Activated CD8-positive, alpha-beta memory T cell treated with anti-CD3 and anti-CD28 coated beads for 36 hours (primary cell): ENCODE data around the gene FHL1. TPM values are rescaled to one million over a fixed set of nuclear protein-coding genes. Genes with fewer than 3 reads are reported as not detected.

Experiments used
- CTCF ChIA-PET: fragments of 350-600 bp; sonication (Branson Sonifier 250); formaldehyde crosslinking; loops from one replicate; lab custom pipeline; 2021; ENCODE audit warnings: antibody characterized with exemption; lab: Charles Lee
- POLR2A ChIA-PET: fragments of 350-600 bp; sonication (Branson Sonifier 250); formaldehyde crosslinking; loops from one replicate; lab custom pipeline; 2021; ENCODE audit warnings: antibody characterized with exemption; lab: Charles Lee
- total RNA-seq, 2 experiments: library from RNA; stranded (reverse); gene quantifications; one replicate each; pipeline ENCODE4 v1.2.3, GENCODE V29; 2021

FHL1 gene
- total RNA-seq, 2 experiments from 2014 or later, result 17.8 to 18.2 TPM

- POLR2A ChIA-PET, result no interaction called here
- CTCF ChIA-PET, result no interaction called here
Observed at GRCh38 chrX:136202889-136203288, 55.6 kb downstream of the FHL1 start.

DNA sequence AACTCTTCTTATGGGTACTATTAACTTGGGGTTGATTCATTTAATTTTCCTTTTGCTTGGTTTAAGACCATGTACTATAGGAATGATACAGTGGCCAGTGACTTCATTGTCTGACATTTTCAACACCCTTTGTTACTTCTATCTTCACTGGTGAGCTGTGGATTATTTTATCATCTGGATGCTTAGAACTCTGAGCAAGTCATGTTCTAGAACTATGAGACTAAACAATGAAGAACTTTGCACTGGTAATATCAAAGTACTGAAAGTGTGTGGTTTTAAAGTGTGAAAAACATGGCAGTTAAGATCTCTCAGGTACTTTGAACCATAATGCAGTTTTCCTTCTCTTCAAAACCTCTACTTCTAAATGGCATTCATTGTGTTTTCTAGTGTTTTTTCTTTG lies 56.1 kb downstream of the FHL1 start:
- CTCF ChIA-PET, result interaction anchor here (0.6 kb wide), 1 partner anchor 1301 kb away, joined by 4 read pairs; no protein-coding TSS in a partner anchor
- POLR2A ChIA-PET, result no interaction called here

DNA sequence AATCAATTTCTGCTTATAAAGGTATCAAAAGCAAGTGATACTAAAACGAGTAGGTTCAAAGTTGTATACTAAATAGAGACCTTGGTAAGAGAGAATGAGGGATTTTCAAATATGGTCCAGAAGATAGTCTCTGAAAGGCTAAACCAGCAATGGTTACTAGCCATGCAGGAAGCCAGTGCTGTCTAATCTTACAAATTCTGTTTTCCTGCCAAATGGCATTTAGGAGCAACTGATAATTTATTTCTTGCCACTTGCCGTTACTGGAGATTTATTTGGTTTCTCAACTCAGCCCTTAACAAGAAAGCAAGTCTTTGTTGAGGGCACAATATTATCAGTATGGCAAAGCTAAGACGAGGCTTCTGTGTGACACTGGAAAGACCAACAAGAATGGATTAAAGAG lies 56.6 kb downstream of the FHL1 start:
- POLR2A ChIA-PET, result no interaction called here
- CTCF ChIA-PET, result no interaction called here

DNA sequence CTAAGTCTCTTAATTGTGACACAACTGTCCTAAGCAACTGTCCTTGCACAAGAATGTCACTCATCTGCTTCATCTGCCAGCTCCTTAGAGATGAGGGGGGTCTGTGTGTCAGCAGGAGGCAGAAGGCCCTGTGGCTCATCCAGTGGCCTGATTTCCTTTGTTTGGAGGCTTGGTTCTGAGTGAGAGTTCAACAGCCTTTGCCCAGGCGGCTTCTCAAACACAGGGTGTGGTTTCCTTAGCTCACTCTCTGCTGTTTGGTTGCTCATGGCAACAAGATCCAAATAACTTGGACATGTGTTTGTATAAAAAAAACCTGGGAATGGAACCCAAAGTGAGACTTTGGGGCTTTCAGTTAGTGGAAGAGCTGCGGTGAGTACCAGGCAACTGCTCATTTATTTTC lies 57.2 kb downstream of the FHL1 start:
- POLR2A ChIA-PET, result no interaction called here

DNA sequence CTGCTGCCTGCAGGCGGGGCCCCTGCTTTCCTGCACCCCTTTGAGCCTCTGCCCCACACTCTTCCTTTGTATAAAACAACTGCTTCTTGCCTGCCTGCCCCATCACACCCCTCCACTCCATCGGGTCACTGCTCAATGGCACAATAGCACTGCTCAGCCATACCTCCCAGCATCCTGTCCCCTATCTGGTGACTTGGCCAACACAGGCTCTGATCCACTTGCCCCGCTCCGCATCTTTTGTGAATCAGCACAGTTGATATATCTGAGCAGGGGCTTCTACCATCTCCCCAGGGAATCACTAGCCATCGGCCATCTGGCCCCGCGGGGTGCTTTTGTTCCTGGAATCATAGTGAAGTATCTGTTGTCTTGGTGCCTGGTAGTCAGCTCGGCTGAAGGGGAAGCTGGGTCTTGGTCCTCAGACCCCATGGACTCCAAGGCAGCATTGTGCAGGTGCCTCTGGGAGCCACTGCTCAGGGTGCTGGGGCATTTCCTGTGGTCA lies 58.6 kb downstream of the FHL1 start:
- ChIA-PET POLR2A (no interaction called here), CTCF (interaction anchor here (1.2 kb wide), 1 partner anchor 16 kb away, joined by 4 read pairs; no protein-coding TSS in a partner anchor)

More for the DNA sequence above, 57.2 kb downstream of the FHL1 start:
- CTCF ChIA-PET, result no interaction called here

DNA sequence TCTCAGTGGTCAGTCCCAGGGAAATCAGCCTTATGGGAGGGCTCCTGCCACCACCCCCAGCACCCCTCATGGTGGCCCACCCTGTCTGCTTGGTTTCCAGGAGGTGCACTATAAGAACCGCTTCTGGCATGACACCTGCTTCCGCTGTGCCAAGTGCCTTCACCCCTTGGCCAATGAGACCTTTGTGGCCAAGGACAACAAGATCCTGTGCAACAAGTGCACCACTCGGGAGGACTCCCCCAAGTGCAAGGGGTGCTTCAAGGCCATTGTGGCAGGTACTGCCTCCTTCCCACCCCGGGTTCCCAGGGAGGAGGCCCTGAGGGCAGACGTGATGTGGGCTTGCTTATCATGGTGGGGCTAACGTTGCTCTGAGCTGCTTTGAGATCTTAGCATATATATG lies 59.6 kb downstream of the FHL1 start:
- ChIA-PET CTCF (interaction anchor here (1.2 kb wide), 1 partner anchor 15 kb away, joined by 4 read pairs; no protein-coding TSS in a partner anchor), POLR2A (no interaction called here)

DNA sequence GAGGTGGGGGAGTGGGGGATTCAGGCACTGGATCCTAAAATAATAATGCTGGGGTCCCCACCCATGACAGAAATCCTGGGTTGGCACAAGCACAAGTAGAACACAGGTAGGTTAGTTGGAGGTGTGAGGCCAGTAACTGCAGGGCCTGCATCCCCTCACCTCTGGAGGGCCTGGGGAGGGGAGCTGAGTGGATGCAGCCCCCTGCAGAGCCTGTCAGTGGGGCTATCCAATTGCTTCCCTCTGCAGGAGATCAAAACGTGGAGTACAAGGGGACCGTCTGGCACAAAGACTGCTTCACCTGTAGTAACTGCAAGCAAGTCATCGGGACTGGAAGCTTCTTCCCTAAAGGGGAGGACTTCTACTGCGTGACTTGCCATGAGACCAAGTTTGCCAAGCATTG lies 60.2 kb downstream of the FHL1 start:
- POLR2A ChIA-PET, result no interaction called here

GRCh38 chrX:136209016-136209738 lies 61.8 kb downstream of the FHL1 start:
- ChIA-PET POLR2A (no interaction called here), CTCF (interaction anchor here (1.3 kb wide), 1 partner anchor 181 kb away, joined by 3 read pairs; no protein-coding TSS in a partner anchor)

More for the DNA sequence above, 60.2 kb downstream of the FHL1 start:
- CTCF ChIA-PET, result no interaction called here

- ChIA-PET POLR2A (no interaction called here), CTCF (no interaction called here)
Observed at GRCh38 chrX:136209751-136210150, 62.4 kb downstream of the FHL1 start.

- ChIA-PET CTCF (no interaction called here), POLR2A (no interaction called here)
Observed at GRCh38 chrX:136210243-136210642, 62.9 kb downstream of the FHL1 start.

GRCh38 chrX:136210806-136211205 lies 63.5 kb downstream of the FHL1 start:
- CTCF ChIA-PET, result no interaction called here
- POLR2A ChIA-PET, result no interaction called here

DNA sequence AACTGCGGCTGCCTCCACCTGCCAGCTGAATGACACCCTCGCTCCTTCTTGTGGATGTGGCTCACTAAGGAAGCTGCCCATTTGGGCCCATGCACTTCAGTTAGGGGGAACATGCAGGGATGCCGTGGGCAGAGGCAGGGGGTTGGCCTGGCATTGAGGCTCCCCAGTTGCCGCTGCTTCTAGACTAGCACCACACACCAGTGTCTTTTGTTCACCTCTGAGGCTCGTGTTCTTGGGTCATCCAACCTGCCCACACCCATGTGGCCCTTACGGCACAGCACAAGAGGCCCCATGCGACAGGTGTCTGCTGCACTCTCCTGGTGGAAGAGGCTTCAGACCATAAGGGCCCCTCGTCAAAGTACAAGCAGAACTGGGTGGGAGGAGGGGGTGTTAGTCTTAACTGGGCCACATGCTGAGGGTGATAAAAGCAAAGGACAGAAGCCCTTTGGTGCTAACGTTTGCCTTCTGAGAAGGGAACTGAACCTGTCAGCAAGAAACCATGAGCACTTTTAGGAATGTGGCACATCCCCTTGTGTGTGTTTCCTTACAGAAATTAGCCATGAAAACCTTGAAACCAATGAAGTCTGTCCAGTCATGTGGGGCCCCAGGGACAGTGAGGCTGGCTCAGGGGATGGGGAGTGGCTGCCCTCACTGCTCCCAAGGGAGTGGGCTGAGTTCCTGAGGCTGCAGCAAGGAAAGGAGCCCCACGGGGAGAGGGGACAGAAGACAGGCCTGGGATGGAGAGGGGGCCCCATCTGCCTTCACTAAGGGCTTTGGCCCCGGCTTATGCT lies 64.6 kb downstream of the FHL1 start:
- ChIA-PET POLR2A (no interaction called here), CTCF (no interaction called here)

DNA sequence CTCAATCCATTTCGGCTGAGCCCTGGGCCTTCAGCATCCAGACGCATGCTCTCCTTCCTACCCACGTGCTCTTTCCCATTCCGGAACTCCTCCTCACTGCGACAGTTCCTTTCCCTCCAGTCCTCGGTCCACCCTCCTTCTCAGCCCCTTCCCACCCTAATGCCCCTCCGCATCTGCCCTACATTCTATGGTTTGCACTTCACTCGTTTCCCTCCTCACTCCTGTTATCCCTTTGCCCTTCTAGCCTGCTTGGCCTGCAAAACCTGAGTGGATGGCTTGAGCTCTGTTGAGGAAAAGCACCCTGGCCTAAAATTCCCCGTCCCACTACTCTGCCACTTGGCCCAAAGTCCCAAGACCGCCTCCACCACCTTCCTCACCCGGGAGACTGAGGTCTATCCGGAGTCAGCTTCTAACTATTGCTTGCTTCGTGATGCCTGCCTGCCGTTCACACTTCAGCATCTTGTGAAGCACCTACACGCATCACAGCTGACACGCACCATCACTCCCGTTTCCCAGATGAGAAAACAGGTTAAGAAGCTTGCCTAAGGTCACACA lies 65.3 kb downstream of the FHL1 start:
- CTCF ChIA-PET, result interaction anchor here (0.9 kb wide), 1 partner anchor 284 kb away, joined by 3 read pairs; no protein-coding TSS in a partner anchor
- POLR2A ChIA-PET, result no interaction called here

DNA sequence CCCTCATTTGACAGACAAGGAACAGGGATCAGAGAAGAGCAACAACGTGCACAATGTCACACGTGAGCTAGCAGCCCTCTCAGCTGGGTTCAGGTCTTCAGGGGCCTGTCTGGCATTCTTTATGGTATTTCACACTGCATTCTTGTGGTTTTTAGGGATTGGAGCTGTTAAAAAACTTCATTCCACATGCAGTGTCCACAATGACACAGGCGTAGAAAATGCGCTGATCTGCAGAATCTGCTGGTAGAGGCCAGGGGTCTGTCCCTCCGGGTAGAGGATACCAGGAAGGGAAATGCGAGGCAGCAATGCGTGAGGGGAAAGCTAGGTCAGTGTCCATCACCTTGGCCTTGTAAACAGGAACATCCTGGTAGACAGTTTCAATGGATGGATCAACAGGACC lies 67.2 kb downstream of the FHL1 start:
- POLR2A ChIA-PET, result no interaction called here

DNA sequence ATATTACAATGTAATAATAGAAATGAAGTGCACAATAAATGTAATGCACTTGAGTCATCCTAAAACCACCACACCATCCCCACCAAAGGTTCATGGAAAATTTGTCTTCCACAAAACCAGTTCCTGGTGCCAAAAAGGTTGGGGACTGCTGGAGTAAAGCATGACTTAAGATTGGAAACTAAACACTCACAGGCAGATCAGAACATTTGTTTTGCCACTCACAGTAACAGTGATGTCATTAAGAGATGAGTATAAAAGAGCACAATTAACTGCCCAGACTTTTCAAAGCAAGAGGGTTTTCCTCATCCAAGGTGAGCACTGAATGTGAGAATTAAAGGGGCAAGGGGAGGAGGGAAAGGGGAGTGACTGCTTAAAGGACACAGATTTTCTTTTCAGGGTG lies 68.2 kb downstream of the FHL1 start:
- CTCF ChIA-PET, result no interaction called here
- POLR2A ChIA-PET, result no interaction called here

More for the DNA sequence above, 67.2 kb downstream of the FHL1 start:
- CTCF ChIA-PET, result no interaction called here

DNA sequence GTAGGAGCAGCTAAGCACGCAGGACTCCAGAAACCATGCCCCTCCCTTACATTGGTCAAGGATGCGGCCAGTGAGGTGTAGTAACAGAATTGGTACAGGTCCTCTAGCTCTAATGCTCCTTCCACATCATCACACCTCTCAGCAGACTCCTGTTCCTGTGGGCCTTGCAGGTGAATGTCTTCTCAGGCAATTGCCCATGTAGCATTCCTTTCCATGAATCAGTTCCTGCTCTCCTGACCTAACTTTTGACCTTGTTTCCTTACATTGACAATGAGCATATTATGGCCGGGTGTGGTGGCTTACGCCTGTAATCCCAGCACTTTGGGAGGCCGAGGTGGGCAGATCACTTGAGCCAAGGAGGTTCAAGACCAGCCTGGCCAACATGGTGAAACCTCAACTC lies 72.6 kb downstream of the FHL1 start:
- POLR2A ChIA-PET, result no interaction called here
- CTCF ChIA-PET, result no interaction called here

- ChIA-PET POLR2A (no interaction called here), CTCF (no interaction called here)
Observed at GRCh38 chrX:136220540-136220939, 73.2 kb downstream of the FHL1 start.

DNA sequence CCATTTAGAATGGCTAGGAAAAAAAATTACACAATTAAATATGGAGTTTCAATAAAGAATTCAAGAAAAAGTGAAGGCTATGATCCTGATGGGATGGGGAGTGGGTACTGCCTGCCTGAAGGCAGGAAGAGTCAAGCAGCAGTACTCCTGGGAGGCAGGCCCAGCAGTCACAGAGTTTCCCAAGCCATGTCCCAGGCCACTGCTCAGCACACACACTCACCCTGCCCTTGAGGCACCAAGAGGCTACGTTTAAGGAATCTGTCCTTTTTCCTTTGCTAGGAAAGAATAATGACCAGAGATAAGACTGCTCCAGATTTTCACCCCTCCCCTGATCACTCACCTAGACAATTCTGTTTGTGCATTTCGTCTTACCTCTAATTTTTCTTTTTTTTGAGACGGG lies 73.6 kb downstream of the FHL1 start:
- ChIA-PET CTCF (no interaction called here), POLR2A (no interaction called here)

GRCh38 chrX:136221851-136222513 lies 74.6 kb downstream of the FHL1 start:
- ChIA-PET CTCF (interaction anchor here (0.8 kb wide), 1 partner anchor 16 kb away, joined by 4 read pairs; no protein-coding TSS in a partner anchor), POLR2A (no interaction called here)
